ENCODE results near the gene CTSE. TPM values are rescaled to one million over a fixed set of nuclear protein-coding genes. Genes with fewer than 3 reads are reported as not detected.

The CTSE gene
- total and polyA plus RNA-seq, 2 of the 13 experiments (the other 11 are each of a cell fraction or from before 2014, with no cell fraction given): 0.50 to 0.69 TPM

- no peak overlapping the region for H3K4me2 ChIP-seq (ENCODE audit: low read depth, low read length)
- no peaks in the 10 kb centered on the region for H3K36me3 ChIP-seq (replicated peaks in 1 of 2; ENCODE audit: control insufficient read depth in 1 of 2, insufficient read depth in 2 of 2, low read length in 2 of 2)
- POLR2A ChIA-PET: no interaction called here
- 73% methylated on average over 9 of the region's 9 CpGs for WGBS (ENCODE audit: low lambda C conversion rate)
- intact Hi-C loops (cut with micrococcal nuclease; ENCODE audit: unreplicated experiment) (no loop called here), in situ Hi-C loops (cut with HindIII; ENCODE audit: extremely low pct_ligation_motif_present, low pct_unique_long_range_greater_than_20kb) (no loop called here)
- CTCF ChIA-PET (ENCODE audit: low intra/inter-chr PET ratio, low total read pairs): no interaction called here
- H3K4me3 ChIP-seq (replicated peaks in 1 of 3; ENCODE audit: insufficient read depth in 1 of 3, low read depth in 2 of 3, low read length in 3 of 3): no peak overlapping the region
- H2AFZ ChIP-seq (ENCODE audit: low read length): no peak overlapping the region
- ATAC-seq (no peak), DNase-seq (ENCODE audit: low spot score) (no peak), FAIRE-seq (no peak)
- H3K79me2 ChIP-seq (ENCODE audit: insufficient read depth, low read length): no peaks in the 10 kb centered on the region
- H3K9ac ChIP-seq (ENCODE audit: insufficient read depth, low read depth, low read length): no peak overlapping the region
- no peaks in the 10 kb centered on the region for H4K20me1 ChIP-seq (ENCODE audit: insufficient read depth, low read length)
- no peaks in the 10 kb centered on the region for H3K9me3 ChIP-seq (ENCODE audit: low read length)
- H3K4me1 ChIP-seq (ENCODE audit: insufficient read depth, low read length): peaks cover 21% of the 10 kb centered on the region
- no peak for TF ChIP-seq NFYB (CRISPR knock-in tag; IDR thresholded peaks at IDR 0.05)
- H3K27ac ChIP-seq (ENCODE audit: extremely low read length, insufficient read depth, low read length): no peak overlapping the region
- H3K27me3 ChIP-seq (ENCODE audit: control insufficient read depth in 1 of 2, insufficient read depth in 2 of 2, low read length in 2 of 2): peaks cover 1 to 27% of the 10 kb centered on the region in 2 experiments; a peak in 3 of 5 replicates
- no TSS peak for BruUV-seq (replicated peaks)
These were observed 13.9 kb upstream of the CTSE start for GRCh38 chr1:206037581-206037980.

- BruUV-seq (replicated peaks): no TSS peak
- Histone ChIP-seq H3K4me2 (ENCODE audit: low read depth, low read length) (no peak overlapping the region), H3K27me3 (ENCODE audit: control insufficient read depth in 1 of 2, insufficient read depth in 2 of 2, low read length in 2 of 2) (peaks cover 1 to 27% of the 10 kb centered on the region in 2 experiments; a peak in 3 of 5 replicates), H4K20me1 (ENCODE audit: insufficient read depth, low read length) (no peaks in the 10 kb centered on the region), H3K79me2 (ENCODE audit: insufficient read depth, low read length) (no peaks in the 10 kb centered on the region), H3K27ac (ENCODE audit: extremely low read length, insufficient read depth, low read length) (no peak overlapping the region), H3K4me1 (ENCODE audit: insufficient read depth, low read length) (peaks cover 21% of the 10 kb centered on the region), H3K4me3 (replicated peaks in 1 of 3; ENCODE audit: insufficient read depth in 1 of 3, low read depth in 2 of 3, low read length in 3 of 3) (no peak overlapping the region), H3K9me3 (ENCODE audit: low read length) (no peaks in the 10 kb centered on the region), H3K9ac (ENCODE audit: insufficient read depth, low read depth, low read length) (no peak overlapping the region), H3K36me3 (replicated peaks in 1 of 2; ENCODE audit: control insufficient read depth in 1 of 2, insufficient read depth in 2 of 2, low read length in 2 of 2) (no peaks in the 10 kb centered on the region), H2AFZ (ENCODE audit: low read length) (no peak overlapping the region)
- WGBS (ENCODE audit: low lambda C conversion rate): 8% methylated on average over 2 of the region's 2 CpGs
- ATAC-seq: no peak
- intact Hi-C loops (cut with micrococcal nuclease; ENCODE audit: unreplicated experiment): no loop called here
- no peak for TF ChIP-seq CHD4 (IDR thresholded peaks at IDR 0.05; ENCODE audit: borderline replicate concordance, low read length)
- TF ChIP-seq ZNF350 (CRISPR knock-in tag; IDR thresholded peaks at IDR 0.05; ENCODE audit: borderline replicate concordance, low read depth): no peak
- no peak for TF ChIP-seq ZNF317 (CRISPR knock-in tag; IDR thresholded peaks at IDR 0.05)
- no peak for TF ChIP-seq ZNF780A (CRISPR knock-in tag; IDR thresholded peaks at IDR 0.05)
- no peak for TF ChIP-seq KMT2A (CRISPR knock-in tag; IDR thresholded peaks at IDR 0.05)
- TF ChIP-seq, protein P1, sequence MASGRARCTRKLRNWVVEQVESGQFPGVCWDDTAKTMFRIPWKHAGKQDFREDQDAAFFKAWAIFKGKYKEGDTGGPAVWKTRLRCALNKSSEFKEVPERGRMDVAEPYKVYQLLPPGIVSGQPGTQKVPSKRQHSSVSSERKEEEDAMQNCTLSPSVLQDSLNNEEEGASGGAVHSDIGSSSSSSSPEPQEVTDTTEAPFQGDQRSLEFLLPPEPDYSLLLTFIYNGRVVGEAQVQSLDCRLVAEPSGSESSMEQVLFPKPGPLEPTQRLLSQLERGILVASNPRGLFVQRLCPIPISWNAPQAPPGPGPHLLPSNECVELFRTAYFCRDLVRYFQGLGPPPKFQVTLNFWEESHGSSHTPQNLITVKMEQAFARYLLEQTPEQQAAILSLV (CRISPR knock-in tag; IDR thresholded peaks at IDR 0.05; ENCODE audit: borderline replicate concordance): no peak
- no peak for TF ChIP-seq ZNF282 (IDR thresholded peaks at IDR 0.05; ENCODE audit: partially characterized antibody)
- TF ChIP-seq, protein P2, sequence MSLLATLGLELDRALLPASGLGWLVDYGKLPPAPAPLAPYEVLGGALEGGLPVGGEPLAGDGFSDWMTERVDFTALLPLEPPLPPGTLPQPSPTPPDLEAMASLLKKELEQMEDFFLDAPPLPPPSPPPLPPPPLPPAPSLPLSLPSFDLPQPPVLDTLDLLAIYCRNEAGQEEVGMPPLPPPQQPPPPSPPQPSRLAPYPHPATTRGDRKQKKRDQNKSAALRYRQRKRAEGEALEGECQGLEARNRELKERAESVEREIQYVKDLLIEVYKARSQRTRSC (CRISPR knock-in tag; IDR thresholded peaks at IDR 0.05; ENCODE audit: low read depth): no peak
- no peak for TF ChIP-seq ZNF367 (CRISPR knock-in tag; IDR thresholded peaks at IDR 0.05; ENCODE audit: borderline replicate concordance)
- no peak for TF ChIP-seq ZNF160 (CRISPR knock-in tag; IDR thresholded peaks at IDR 0.05)
- no peak for TF ChIP-seq PTBP1 (IDR thresholded peaks at IDR 0.05; ENCODE audit: low read depth, low read length, poor library complexity, severe bottlenecking)
- no peak for TF ChIP-seq TOE1 (CRISPR knock-in tag; IDR thresholded peaks at IDR 0.05)
- no peak for TF ChIP-seq ZNF550 (CRISPR knock-in tag; IDR thresholded peaks at IDR 0.05; ENCODE audit: borderline replicate concordance)
- in situ Hi-C loops (cut with HindIII; ENCODE audit: extremely low pct_ligation_motif_present, low pct_unique_long_range_greater_than_20kb): no loop called here
- DNase-seq (ENCODE audit: low spot score): no peak
- CTCF ChIA-PET (ENCODE audit: low intra/inter-chr PET ratio, low total read pairs): no interaction called here
- FAIRE-seq: no peak
- POLR2A ChIA-PET: no interaction called here
These were observed 13.2 kb upstream of the CTSE start for GRCh38 chr1:206036663-206037455.

All from HepG2 (cell line).